ENCODE measurements around the gene C11orf97.

DNA sequence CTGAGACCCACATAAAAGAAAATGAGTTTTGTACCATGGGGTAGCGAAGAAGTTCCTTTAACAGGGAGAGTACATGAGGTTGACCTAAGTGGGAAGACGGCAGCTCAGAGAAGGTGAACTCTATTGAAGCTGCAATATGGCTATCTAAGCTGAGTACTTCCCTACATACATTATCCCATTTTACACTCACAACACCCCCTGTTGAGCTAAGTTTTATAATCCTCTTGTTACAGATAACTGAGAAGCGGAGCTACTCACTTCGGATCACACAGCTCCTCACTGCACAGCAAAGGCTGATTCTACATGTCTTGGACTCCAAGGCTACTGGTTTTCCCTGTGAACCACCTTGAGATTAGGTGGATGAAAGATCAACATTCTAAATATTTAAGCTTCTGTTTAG, 46.7 kb downstream of the C11orf97 start:
- TF ChIP-seq GATA2 (IDR thresholded peaks at IDR 0.05; ENCODE audit: low read depth, low read length) (no peak), GATA3 (IDR thresholded peaks at IDR 0.05; ENCODE audit: low read depth, low read length) (no peak)
